ENCODE measurements around the gene HOXC6.

The HOXC6 gene

DNA sequence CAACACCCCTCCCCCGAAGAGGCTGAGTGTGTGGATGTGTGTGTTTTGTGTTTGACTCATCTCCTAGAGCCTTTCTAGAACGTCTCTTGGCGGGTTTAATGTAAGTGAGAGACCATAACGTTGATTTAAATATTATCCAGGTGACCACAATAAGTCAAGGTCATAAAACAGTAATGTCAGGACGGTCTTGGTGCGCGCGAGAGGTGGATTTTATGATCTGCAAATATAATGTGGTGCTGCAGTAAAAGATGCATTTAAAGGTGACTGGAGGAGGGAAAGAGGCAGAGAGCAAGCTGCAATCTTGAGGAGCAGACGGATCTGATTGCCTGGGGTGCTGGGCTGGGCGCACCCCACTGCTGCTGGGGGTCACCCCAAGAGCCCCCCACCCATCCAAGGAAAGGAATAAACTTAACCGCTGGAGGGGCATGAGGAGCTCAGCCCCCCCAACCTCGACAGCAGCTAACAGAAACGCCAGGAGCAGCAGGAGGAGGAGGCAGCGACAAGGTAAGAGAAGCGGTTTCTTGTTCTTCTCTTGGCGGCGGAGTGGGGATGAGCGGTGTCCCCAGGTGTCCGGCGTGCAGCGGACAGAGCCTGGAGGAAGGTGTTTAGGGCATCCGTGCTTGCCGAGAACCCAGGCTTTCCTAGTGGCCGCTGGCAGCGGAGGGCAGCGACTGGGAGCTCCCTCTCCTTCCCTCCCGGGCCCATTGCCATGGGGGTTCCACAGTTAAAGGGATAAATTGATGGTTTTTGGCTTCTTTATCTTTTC lies 37.7 kb upstream of the HOXC6 start:
- no peak for DNase-seq

DNA sequence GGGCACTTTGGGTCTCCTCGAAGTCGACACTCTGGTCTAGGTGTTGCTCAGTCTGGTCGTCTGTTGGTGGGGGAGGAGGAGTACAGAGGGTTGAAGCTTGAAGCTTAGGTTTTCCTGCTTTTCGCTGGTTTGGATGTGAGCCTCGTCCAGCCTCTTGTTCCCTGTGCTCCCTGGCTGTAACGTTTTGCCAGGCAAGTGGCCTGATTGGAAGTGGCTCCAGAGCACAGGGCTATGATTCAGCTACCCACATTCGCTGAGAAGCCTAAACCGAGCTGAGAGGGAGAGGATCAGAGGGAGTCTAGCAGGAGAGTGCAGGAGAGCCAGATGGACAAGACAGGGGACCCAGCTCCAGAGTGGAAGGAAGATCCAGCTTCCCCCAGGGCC lies 37.2 kb upstream of the HOXC6 start:
- no peak for DNase-seq

DNA sequence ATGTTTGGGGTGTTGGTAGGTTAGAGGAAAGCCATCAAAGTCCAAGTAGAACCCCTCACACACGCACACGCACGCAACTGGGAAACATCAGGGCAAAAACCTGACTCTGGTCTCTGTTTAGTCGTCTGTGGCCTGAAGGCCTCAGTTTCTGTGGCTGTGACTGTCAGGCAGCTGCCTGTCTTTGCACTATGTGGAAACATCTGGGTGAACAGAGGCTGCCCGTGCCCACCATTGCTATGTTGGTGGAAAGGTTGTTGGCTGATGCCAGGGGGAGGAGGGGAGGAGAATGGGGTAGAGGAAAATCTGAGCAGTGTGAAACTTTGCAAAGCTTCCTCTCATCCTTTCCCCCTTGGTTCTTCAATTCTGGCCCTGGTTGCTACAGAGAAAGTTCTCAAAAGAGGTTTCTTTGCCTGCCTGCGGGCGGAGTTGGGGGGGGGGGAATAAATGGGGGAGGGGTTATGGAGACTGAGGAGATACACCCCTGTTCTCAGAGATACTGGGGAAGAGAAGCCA lies 35.8 kb upstream of the HOXC6 start:
- no peak for DNase-seq

DNA sequence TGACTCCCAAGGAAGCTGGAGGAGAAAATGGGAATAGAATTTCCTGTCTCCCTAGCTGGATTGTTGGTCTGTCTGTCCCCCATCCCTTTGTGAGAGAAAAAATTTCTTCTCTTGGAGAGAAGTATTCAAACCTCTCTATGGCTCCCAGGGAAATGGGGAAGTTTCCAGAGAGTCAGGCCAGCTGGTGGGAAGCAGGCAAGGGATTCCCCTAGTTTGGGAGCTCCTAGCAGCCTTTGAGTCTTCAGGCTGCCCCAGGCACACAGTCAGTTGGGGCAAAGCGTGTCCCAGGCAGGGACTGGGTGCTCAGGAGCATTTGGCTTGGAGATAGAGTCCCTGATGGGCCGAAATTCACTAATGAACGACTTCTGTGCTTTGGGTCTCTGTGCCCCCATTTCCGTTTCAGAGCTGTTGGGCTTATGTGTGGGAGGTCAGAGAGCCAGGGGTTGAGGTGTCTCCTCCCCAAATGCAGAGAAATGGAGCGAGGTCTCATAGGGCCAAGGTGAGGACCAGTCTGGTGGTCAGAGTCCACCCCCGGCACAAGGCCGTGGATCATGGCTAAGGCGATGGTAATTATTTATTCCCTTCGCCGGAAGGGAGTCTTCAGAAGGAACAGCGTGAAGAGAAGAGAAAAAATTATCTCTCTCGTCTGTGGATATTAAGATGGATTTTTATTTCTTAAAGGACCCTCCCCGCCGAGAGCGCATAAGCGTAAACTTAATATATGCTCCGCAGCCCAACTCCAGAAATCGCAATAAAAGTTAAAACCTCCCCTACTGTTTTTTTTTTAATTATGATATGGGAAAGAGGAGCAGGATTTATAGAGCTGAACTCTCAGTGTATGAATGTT lies 34.9 kb upstream of the HOXC6 start:
- DNase-seq: no peak

DNA sequence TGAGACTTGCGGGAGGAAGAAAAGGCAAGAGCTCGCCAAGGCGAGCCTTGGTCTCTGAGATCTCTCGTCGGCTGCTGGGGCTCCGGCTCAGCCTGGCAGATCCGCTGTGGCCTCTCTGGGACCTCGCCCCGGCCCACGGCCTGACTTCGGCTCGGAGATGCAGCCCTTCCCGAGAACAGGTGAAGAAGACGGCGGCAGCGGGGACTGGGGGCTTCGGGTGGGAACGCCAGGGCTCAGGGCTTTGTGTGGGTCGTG lies 34.3 kb upstream of the HOXC6 start:
- no peak for DNase-seq

DNA sequence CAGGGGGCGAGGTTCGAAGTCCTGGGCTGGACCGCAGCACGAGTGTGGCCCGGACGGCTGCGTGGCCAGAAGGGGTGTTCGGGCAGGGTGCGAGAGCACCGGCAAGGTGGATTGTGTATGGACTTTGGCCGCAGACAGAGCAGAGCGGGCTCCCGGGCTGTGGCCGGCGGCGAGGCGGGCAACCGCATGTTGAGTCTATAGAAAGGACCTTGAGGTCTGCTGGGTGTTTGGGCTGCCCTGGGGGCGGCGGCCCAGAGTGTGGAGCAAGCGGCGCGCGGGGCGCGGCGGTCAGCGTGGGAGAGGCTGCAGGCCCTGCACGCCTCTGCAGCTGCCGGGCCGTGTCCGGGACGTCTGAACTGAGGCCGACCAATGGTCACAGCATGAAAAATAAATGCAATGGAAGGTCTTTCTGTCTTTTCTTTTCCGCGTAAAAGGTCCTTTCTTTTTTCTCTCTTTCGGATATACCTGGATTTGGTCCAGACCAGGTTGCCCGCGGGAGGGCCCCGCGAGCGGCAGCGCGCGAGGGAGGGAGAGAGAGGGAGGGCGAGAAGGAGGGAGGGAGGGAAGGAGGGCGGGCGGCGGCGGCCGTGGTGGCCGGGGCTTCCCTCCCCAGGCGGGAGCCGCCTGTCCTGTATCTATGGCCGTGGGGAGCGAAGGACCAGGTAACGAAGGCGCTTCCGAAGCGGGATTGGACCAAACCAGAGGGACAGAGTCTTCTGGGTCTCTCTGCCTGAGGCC lies 33.8 kb upstream of the HOXC6 start:
- DNase-seq: no peak

DNA sequence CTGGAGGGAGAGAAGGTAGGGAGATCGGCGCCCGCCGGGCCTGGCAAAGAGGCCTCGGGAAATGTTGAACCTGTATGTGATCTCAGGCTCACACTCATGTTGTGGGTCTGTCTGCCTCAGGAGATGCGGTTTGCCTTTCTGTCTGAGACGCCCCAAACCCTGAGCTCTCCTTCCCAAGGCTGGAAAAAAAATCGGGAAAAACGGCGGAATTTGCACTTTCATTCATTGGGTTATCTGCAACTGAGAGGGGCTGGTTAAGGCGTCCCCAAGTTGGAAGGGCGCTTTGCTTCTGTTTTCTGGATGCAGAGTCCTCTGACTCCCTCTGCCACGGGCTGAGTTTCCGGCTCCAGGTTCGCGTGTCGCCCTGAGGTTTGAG lies 33.2 kb upstream of the HOXC6 start:
- no peak for DNase-seq

DNA sequence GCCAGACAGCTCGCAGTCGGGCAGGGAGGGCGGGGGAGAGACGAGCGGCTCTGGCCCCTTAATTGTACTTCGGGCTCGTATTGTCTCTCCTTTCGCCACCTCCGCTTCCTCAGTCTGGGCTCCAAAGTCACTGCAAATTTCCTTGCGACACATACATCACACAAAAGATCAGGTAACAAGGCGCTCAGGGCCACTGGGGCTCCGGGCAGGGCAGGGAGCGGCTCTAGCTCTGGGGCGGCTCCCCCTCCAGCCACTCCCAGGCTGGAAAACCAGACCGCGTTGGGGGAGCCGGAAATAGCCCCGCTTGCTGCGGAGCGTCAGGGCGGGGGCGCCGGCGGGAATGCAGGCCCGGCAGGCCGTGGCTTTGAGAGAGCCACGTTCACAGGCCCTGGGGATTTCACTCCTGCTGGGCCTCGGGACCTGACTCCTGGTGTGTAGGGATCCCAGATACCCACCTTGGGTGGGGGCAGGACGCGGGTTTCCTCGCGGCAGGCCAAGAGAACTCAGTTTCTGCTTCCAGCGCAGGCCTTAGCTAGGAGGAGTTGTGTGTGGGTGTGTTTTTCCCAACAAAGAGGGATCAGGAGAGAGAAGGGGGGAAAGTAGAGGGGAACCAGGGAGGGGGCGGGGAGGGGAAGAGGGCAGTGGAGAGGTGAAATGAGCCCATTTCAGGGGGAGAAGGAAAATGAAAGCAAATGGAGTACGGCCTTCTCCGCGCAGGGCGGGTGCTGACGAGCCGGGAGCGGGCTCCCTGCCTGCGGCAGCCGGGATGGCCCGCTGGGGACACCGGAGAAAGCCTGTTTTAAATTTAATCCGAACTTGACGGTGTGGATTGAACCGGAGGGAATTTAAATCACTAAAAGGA lies 32.6 kb upstream of the HOXC6 start:
- DNase-seq: no peak

DNA sequence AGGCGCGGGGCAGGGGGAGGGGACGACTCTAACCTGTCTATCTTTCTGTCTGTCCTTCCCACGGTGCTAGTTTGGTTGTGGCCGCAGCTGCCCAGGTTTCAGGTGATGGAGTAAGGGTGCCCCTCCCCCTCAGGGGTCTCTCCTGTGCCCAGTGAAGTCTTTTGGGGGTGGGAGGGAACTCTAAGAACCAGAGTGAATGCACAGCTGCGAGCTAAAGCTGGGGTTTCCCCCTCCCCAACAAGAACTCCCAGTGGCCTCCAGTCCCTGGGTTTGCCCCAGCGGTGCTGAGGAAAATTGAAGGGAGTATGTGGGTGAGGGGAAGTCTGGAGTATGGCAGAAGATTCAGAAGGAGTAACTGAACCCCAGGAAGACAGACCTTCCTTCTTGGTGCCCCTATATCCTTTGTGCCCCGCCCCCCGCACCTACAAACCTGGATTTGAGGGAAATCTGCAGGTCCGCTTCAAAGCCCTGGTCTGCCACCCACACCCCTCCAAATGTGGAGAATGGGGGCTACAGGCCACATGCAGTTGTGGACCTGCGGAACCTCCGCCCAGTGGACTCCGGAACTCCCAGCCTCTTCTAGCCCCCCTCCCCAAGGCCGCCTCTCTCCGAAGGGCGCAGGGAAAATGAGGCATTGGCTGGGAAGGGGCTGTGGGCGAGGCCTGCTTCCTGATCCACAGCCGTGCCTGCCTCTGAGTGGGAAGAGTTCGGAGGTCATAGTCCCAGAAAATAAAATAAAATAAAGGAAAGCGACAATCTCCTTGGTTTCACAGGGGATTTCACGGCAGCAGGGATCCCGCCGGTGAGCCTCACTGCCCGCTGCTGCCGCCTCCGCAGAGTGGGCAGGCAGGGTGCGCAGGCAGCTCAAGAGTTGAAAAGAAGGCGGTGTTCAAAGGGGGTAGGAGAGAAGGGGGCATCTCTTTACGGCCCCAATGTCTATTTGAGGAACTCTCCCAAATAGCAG lies 31.7 kb upstream of the HOXC6 start:
- DNase-seq: no peak

DNA sequence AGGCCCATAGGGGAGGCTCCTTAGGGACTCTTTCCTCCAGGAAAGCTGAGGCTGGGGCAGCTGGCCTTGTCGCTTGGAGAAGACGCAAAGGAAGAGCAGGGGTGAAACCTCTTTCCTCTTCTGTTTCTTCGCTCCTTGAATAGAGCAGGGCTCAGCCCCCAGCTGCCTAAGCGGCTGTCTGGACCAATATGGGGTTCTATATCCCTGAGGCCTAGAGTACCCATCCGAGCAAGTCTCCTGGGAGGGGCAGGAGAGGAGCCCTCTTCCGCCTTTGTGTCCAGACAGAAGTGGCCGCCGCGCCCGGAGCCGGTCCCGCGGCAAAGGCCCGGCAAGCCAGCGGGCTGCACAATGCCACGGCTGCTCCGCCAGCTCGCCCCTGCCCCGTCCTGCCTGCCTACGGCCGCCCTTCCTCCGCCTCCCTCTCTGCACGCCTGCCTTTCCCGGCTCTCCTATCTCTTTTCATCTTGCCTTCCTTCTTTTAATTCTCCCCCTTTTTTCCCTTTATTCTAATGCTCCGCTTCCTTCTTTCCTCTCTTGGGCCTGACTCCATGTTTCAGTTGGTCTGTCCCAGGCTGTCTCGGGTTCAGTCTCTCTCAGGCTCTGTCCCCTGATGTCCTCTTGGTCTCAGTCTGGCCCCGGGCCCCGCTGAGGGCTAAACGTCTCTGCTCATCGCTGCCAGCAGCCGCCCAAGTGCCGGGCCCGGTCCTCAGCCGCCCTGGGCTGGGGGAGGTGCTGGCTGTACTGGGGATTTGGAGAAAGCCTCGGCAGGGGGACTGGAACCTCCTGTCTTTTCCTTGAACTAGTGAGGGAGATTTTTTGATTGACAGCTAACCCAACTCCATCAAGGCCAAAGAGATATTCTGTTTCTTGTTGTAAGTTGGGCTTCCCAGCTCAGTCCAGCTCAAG lies 30.8 kb upstream of the HOXC6 start:
- DNase-seq: no peak

DNA sequence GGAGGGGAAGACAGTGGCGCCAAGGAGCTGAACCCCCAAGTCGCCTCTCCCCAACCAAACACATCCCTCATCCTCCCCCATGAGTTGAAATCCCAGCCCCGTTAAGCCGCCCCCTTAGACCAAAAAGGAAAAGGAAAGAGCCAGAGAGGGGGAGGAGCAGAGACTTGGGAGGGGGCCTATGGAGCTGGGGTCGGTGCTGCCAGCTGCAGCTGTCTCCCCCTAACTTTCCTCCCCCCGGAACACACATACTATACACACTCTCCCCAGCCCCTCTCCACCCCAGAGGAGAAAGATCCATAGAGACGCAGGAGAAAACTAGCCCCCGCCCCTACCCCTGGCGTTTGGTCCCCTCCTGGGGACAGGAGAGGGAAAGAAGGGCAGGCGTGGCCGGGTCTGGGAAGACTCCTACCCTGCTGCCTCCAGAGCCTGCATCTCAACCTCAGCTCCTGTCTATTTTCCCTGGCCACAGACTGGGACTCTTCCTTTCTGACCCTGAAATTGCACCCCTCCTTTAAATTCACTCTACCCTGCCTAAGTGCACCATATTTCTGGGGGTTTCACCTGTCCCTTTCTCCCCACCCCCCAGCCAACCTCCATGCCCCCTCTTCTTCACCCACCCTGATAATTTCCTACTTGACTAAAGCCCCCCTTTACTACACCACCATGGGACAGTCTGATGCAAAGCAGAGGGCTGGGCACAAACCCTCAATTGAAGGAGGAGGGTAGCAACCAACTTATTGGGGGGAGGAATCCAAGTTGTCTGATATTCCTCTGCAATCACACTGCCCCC lies 29.9 kb upstream of the HOXC6 start:
- no peak for DNase-seq

DNA sequence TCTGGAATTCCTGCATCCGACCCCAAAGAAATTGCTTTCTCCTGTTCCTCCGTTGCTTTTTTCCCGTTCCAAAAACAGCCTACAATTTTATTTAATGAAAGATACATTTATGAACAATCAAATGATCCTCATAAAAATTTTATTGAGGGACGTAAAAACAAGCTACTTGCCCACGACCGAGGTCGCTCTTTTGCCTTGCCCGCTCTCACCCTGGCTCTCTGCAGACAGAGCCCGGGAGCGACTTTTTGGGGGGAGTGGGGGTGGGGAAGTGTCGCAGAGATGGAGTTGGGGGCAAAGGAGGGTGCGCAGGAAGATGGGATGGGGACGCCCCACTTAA lies 29.4 kb upstream of the HOXC6 start:
- no peak for DNase-seq

DNA sequence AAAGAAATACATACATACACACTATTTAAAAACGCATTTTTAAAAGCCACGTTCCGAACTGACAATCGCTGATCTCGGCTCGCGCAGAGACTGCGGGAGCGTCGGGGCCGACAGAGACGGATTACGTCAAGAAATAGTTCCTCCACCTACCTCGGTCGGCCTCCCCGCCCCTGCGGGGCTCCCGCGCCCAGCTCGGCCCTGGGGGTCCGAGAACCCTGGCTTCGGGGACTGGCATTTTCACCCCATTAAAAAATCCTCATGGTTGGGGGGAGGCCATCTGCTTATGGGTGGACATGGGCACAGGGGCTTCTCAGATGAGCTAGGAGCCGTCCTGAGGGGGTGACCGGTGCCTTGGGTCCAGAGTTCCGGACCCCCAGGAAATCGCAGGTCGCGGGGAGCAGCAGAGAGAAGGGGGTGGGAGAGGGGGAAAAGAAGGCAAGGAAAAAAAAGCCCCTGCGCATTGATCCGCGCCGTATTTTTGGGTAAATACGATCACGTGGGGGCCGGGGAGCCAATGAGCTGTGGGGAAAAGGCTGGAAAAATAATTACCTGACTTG lies 28.6 kb upstream of the HOXC6 start:
- DNase-seq: no peak

DNA sequence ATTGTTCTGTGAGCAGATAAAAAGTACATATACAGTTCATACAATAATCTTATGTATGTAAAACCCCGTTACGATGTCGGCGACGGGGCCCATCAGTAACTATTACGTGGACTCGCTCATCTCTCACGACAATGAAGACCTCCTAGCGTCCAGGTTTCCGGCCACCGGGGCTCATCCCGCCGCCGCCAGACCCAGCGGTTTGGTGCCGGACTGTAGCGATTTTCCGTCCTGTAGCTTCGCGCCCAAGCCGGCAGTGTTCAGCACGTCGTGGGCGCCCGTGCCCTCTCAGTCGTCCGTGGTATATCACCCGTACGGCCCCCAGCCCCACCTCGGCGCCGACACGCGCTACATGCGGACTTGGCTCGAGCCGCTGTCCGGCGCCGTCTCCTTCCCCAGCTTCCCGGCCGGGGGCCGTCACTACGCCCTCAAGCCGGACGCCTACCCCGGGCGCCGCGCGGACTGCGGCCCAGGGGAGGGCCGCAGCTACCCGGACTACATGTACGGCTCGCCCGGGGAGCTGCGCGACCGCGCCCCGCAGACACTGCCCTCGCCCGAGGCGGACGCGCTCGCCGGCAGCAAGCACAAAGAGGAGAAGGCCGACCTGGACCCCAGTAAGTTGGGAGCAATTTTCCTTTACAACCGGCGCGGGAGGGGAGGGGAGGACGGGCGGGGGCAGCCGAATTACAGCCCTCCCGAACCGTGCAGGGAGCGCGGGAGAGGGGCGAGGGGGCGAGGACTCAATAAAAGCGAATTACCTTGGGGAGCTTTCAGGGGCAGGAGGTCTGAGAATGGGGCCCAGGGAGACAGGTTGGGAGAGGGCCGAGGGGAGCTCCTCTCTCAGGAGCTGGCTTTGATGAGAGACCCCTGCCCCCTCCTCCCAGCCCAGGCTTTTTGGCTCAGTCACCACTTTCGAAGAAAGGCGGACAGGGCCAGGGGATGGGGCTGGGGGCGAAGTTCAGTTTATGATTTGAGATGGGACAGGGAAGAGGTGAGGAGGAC lies 27.8 kb upstream of the HOXC6 start, which contains the start of gene HOXC9:
TSS of gene HOXC9 (plus strand) at position 46 of the 999 bp plus-strand sequence. CDS start at position 74, 28 bp downstream.
- no peak for DNase-seq

DNA sequence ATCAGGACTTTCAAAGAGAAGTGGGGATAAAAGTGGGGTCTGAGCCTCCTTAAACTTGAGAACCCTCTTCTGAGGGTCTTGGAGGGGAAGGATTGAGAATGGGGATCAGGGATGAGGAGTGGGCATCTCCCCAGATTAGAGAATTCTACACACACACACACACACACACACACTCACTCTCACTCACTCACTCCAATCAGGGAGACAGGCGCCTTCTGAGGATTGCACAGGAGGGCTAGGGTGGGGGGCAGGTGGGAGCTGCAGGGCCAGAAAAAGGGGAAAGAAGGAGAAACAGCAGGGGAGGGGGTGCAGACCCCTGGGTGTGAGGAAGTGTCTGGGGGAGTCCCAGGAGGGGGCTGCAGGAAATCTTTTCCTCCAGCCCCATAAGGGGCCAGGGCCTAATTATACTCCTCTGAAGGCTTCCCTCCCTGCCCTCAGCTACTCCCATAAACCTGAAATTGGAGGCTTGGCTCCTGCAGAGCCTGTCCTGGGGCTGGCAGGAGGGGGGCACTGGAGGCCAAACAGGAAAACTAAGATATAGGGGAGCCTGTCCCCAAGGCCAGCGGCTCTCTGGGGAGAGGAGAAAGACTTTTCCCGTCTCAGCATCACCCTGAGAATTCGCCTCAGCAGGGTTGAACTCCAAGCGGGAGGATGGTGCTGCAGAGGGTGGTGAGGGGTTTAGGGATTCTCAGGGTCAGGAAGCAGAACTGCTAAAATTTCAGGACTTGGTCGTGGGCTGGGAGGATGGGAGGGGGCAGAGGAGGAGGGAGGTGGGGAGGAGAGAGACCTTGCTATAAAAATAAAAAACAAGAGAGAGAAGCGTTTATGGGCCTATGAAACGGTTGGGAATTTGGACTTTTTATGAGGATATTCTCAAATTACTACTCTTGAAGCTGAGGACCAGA lies 26.7 kb upstream of the HOXC6 start:
- no peak for DNase-seq

DNA sequence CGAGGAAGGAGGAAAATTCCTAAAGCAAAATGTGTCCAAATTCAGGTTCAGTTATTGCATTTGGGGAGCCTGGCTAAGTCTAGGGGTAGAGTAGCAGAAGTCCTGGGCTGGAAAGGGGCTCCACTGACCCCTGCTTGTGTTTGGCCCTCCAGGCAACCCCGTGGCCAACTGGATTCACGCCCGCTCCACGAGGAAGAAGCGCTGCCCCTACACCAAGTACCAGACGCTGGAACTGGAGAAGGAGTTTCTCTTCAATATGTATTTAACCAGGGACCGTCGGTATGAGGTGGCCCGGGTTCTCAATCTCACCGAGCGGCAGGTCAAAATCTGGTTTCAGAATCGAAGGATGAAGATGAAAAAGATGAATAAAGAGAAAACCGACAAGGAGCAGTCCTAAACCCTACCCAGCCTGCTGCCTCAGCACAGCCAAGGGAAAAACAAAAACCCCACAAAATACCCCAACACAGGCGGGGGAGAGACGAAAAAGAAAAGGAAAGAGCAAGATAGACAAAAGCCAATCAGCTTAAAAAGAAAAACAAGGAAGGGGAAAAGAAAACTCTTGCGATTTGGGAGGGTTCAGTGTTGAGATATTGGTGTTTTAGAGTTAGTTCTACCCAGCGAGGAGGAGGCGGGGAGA lies 25.8 kb upstream of the HOXC6 start:
- no peak for DNase-seq
